ENCODE measurements around the gene EXOC4. TPM values are rescaled to one million over a fixed set of nuclear protein-coding genes. Genes with fewer than 3 reads are reported as not detected.

EXOC4 gene
- total RNA-seq, 1 experiment from 2014 or later: 75.8 TPM

DNA sequence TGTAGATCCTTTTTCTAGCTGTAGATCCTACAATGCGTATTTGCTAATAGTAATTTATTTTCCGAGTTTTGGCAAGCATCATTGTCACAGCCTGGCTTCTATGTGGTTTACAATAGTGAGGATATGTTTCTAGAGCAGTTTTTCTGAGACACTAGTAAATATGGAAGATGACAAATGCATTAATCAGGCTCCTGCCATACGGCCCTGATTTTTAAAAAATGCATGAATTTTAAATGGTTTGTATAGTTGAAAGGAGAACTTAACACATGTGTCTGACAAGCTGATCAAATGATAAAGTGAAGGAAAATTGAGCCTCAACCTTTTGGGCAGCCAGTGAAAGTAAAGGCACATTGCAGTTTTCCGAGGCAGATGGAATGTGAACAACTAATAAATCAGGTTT, 354.1 kb downstream of the EXOC4 start:
- Histone ChIP-seq H3T11ph (ENCODE audit: low read length) (no peak overlapping the region), H2AK5ac (ENCODE audit: insufficient read length, low read length) (no peak overlapping the region), H3K9me3 (ENCODE audit: control insufficient read depth, low read depth, low read length) (no peaks in the 10 kb centered on the region), H3K56ac (ENCODE audit: insufficient read length, low read depth, low read length) (no peak overlapping the region), H2BK12ac (ENCODE audit: insufficient read length, low read depth, low read length) (no peak overlapping the region), H3K9ac (ENCODE audit: extremely low read depth, insufficient read length, low read length) (no peak overlapping the region), H3K27ac (ENCODE audit: insufficient read length, low read depth, low read length) (no peak overlapping the region), H3K79me1 (ENCODE audit: insufficient read depth, low read depth, low read length, poor library complexity, severe bottlenecking) (no peaks in the 10 kb centered on the region), H4K91ac (ENCODE audit: insufficient read length, low read depth, low read length) (no peak overlapping the region), H3K14ac (ENCODE audit: insufficient read depth, low read length) (no peak overlapping the region), H3K79me2 (ENCODE audit: insufficient read depth, low read length) (no peaks in the 10 kb centered on the region), H3K27me3 (ENCODE audit: insufficient read depth, low read length) (no peaks in the 10 kb centered on the region), H4K20me1 (ENCODE audit: control insufficient read depth, insufficient read depth, insufficient read length) (no peaks in the 10 kb centered on the region), H4K5ac (ENCODE audit: insufficient read length, low read depth, low read length) (no peak overlapping the region), H3K4me2 (ENCODE audit: insufficient read depth, insufficient read length, low read length) (no peak overlapping the region), H2BK120ac (ENCODE audit: low read depth, low read length, poor library complexity, severe bottlenecking) (no peak overlapping the region), H2BK5ac (ENCODE audit: insufficient read length, low read length) (no peak overlapping the region), H2BK15ac (ENCODE audit: low read depth, low read length) (no peak overlapping the region), H2AFZ (ENCODE audit: low read length) (no peak overlapping the region), H3K23me2 (ENCODE audit: insufficient read length, low read depth, low read length, poor library complexity, severe bottlenecking) (no peaks in the 10 kb centered on the region), H2BK20ac (ENCODE audit: low read depth, low read length, poor library complexity, severe bottlenecking) (no peak overlapping the region), H3K4ac (ENCODE audit: low read depth, low read length) (no peak overlapping the region), H3K18ac (ENCODE audit: insufficient read length, low read depth, low read length) (no peak overlapping the region), H4K8ac (replicated peaks; ENCODE audit: insufficient read length, low read depth, low read length) (no peak overlapping the region), H3K4me1 (ENCODE audit: insufficient read depth, low read length) (no peaks in the 10 kb centered on the region), H3K23ac (ENCODE audit: insufficient read length, low read depth, low read length) (no peak overlapping the region)
- Mint-ChIP-seq H3K9me3 (no peaks in the 10 kb centered on the region), H3K4me3 (no peak overlapping the region), H3K27ac (no peak overlapping the region), H3K4me1 (peaks cover 4% of the 10 kb centered on the region in 2 experiments; a peak in 3 of 4 replicates), H3K36me3 (ENCODE audit: insufficient read depth in 1 of 3, low read depth in 3 of 3) (no peaks in the 10 kb centered on the region), H3K27me3 (ENCODE audit: low read depth) (no peaks in the 10 kb centered on the region)
- TF ChIP-seq, protein P1, sequence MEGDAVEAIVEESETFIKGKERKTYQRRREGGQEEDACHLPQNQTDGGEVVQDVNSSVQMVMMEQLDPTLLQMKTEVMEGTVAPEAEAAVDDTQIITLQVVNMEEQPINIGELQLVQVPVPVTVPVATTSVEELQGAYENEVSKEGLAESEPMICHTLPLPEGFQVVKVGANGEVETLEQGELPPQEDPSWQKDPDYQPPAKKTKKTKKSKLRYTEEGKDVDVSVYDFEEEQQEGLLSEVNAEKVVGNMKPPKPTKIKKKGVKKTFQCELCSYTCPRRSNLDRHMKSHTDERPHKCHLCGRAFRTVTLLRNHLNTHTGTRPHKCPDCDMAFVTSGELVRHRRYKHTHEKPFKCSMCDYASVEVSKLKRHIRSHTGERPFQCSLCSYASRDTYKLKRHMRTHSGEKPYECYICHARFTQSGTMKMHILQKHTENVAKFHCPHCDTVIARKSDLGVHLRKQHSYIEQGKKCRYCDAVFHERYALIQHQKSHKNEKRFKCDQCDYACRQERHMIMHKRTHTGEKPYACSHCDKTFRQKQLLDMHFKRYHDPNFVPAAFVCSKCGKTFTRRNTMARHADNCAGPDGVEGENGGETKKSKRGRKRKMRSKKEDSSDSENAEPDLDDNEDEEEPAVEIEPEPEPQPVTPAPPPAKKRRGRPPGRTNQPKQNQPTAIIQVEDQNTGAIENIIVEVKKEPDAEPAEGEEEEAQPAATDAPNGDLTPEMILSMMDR (conservative IDR thresholded peaks at IDR 0.05): no peak
- DNase-seq: no peak
- WGBS (ENCODE audit: extremely low coverage, insufficient read length, low lambda C conversion rate): no CpG with 5 or more reads among the region's 4 CpGs
